Endothelial cell of umbilical vein (primary cell): ENCODE results near the gene MTCH2.

Experiments used
- JUN ChIP-seq: IDR thresholded peaks from 2 replicates; pipeline ENCODE4 v1.6.1; 2011; ENCODE audit warnings: borderline replicate concordance, low read depth; ENCODE audit not compliant: insufficient read length, insufficient read depth
- POLR2A ChIP-seq: IDR thresholded peaks from 2 replicates; pipeline ENCODE4 v1.6.1; 2012; ENCODE audit warnings: low read depth, mild to moderate bottlenecking, control low read depth, low read length
- TF ChIP-seq, protein P1 (sequence below), 2 donors: IDR thresholded peaks; 1 replicate in 1 of 2; 2 replicates in 1 of 2; pipeline ENCODE4 v1.5.1; 2011; ENCODE audit warnings: low read length in 2 of 2, mild to moderate bottlenecking in 2 of 2, moderate library complexity in 2 of 2, control low read depth in 1 of 2, inconsistent platforms in 1 of 2, low read depth in 1 of 2; ENCODE audit not compliant: insufficient read depth in 1 of 2; ENCODE audit errors: extremely low read depth in 1 of 2
- TF ChIP-seq, protein P2 (sequence below): IDR thresholded peaks from 2 replicates; pipeline ENCODE4 v1.6.1; 2011; ENCODE audit not compliant: insufficient read depth, insufficient read length

DNA sequence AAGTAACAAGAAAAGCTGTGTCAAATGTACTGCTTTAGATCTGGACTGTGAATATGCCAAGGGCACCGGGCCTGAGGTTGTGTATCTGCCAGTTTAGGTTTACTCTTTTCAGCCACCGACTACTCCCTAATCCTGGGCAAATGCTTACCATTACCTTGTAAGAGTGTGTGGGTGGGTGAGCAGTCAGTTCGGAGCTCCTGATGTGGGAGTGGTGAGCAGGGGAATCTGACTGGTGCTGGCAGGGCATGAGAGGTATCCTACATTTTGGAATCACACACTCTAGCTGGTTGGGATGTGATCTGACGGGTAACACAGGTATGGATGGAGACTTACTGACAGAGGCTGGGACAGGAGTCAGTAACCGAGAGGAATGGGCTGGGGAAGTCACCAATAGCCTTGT lies 58.5 kb downstream of the MTCH2 start:
- TF ChIP-seq, protein P1, sequence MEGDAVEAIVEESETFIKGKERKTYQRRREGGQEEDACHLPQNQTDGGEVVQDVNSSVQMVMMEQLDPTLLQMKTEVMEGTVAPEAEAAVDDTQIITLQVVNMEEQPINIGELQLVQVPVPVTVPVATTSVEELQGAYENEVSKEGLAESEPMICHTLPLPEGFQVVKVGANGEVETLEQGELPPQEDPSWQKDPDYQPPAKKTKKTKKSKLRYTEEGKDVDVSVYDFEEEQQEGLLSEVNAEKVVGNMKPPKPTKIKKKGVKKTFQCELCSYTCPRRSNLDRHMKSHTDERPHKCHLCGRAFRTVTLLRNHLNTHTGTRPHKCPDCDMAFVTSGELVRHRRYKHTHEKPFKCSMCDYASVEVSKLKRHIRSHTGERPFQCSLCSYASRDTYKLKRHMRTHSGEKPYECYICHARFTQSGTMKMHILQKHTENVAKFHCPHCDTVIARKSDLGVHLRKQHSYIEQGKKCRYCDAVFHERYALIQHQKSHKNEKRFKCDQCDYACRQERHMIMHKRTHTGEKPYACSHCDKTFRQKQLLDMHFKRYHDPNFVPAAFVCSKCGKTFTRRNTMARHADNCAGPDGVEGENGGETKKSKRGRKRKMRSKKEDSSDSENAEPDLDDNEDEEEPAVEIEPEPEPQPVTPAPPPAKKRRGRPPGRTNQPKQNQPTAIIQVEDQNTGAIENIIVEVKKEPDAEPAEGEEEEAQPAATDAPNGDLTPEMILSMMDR (IDR thresholded peaks at IDR 0.05; ENCODE audit: extremely low read depth in 1 of 2, insufficient read depth in 1 of 2, low read depth in 1 of 2, low read length in 2 of 2), result no peak
- no peak for TF ChIP-seq JUN
- TF ChIP-seq, protein P2, sequence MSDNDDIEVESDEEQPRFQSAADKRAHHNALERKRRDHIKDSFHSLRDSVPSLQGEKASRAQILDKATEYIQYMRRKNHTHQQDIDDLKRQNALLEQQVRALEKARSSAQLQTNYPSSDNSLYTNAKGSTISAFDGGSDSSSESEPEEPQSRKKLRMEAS, result no peak
- no peak for TF ChIP-seq POLR2A
